Breast epithelium (tissue), 3 donors: ENCODE measurements around the gene TMEM131.

Experiments used
- CTCF ChIP-seq, 3 donors: fragments of 450-650 bp; IDR thresholded peaks; one replicate each; pipeline ENCODE4 v1.5.1; 2016 to 2017; ENCODE audit warnings: antibody characterized with exemption in 3 of 3, mild to moderate bottlenecking in 3 of 3, moderate library complexity in 3 of 3
- POLR2A ChIP-seq: fragments of 450-650 bp; IDR thresholded peaks from one replicate; pipeline ENCODE4 v1.6.1; 2016; ENCODE audit warnings: antibody characterized with exemption, mild to moderate bottlenecking, moderate library complexity
- POLR2AphosphoS5 ChIP-seq, 3 donors: sonication (generic); formaldehyde crosslinking; IDR thresholded peaks; one replicate each; pipeline ENCODE4 v1.6.1; 2017; ENCODE audit warnings: antibody characterized with exemption in 3 of 3

GRCh38 chr2:97995026-97995733 lies 568 bp downstream of the TMEM131 start:
- TF ChIP-seq POLR2AphosphoS5 (IDR thresholded peaks at IDR 0.05) (peak in 1 of 3 donors; percentile 9), CTCF (IDR thresholded peaks at IDR 0.05) (no peak), POLR2A (no peak)
